SK-N-SH (cell line): ENCODE measurements around the gene USP31. TPM values are rescaled to one million over a fixed set of nuclear protein-coding genes. Genes with fewer than 3 reads are reported as not detected.

Experiments used
- CTCF ChIA-PET: fragments of 300-600, 350-600 bp; formaldehyde crosslinking; extraction: SDS; loops from one replicate; lab custom pipeline; 2021; lab: Yijun Ruan, JAX
- POLR2A ChIA-PET: fragments of 350-600 bp; sonication (Branson Sonifier 250); formaldehyde crosslinking; extraction: SDS; loops from one replicate; lab custom pipeline; 2020; ENCODE audit warnings: antibody characterized with exemption, inconsistent platforms; lab: Yijun Ruan, JAX
- DNase-seq: peaks from one replicate; pipeline ENCODE4 v3.0.0; 2012
- H2AFZ ChIP-seq: fragments of 200-600 bp; sonication (generic); 2 replicates; pipeline ENCODE4 v1.8.1; 2016; ENCODE audit warnings: antibody characterized with exemption, mild to moderate bottlenecking, low read depth
- H3F3A ChIP-seq: fragments of 200-600 bp; sonication (generic); replicated peaks from 2 replicates; pipeline ENCODE3; 2016; ENCODE audit warnings: antibody characterized with exemption, mild to moderate bottlenecking; ENCODE audit not compliant: insufficient read depth
- H3K27ac ChIP-seq, 2 experiments: fragments of 200-500 bp in 1 of 2; fragments of 200-600 bp in 1 of 2; sonication (Bioruptor generic) in 1 of 2; sonication (generic), shearing (Covaris generic) in 1 of 2; 2 replicates each; pipeline versions ENCODE4 v1.5.1 to v1.6.1; 2014 to 2016; ENCODE audit warnings: low read depth in 2 of 2, inconsistent platforms in 1 of 2, low read length in 1 of 2, mild to moderate bottlenecking in 1 of 2, mixed read lengths in 1 of 2
- H3K27me3 ChIP-seq: fragments of 200-600 bp; sonication (generic), shearing (Covaris generic); 2 replicates; pipeline ENCODE4 v1.6.1; 2016; ENCODE audit warnings: mixed run types; ENCODE audit not compliant: insufficient read depth
- H3K36me3 ChIP-seq, 2 experiments: fragments of 200-500 bp in 1 of 2; fragments of 200-600 bp in 1 of 2; sonication (Bioruptor generic) in 1 of 2; sonication (generic) in 1 of 2; replicated peaks in 1 of 2; 2 replicates each; pipeline versions ENCODE3 to v1.5.1; 2014 to 2016; ENCODE audit warnings: low read length in 1 of 2, mild to moderate bottlenecking in 1 of 2; ENCODE audit not compliant: insufficient read depth in 2 of 2, control insufficient read depth in 1 of 2
- H3K4me1 ChIP-seq, 2 experiments: fragments of 200-500 bp in 1 of 2; fragments of 200-600 bp in 1 of 2; sonication (Bioruptor generic) in 1 of 2; sonication (generic), shearing (Covaris generic) in 1 of 2; 2 replicates each; pipeline versions ENCODE4 v1.5.1 to v1.6.1; 2014 to 2016; ENCODE audit warnings: low read depth in 1 of 2, low read length in 1 of 2, mixed run types in 1 of 2; ENCODE audit not compliant: insufficient read depth in 2 of 2, control insufficient read depth in 1 of 2
- H3K4me2 ChIP-seq: fragments of 200-600 bp; sonication (generic), shearing (Covaris generic); 2 replicates; pipeline ENCODE4 v1.6.1; 2017; ENCODE audit warnings: mixed run types
- H3K4me3 ChIP-seq, 2 experiments: fragments of 200-500 bp in 1 of 2; fragments of 200-600 bp in 1 of 2; sonication (Bioruptor generic) in 1 of 2; sonication (generic), shearing (Covaris generic) in 1 of 2; 2 replicates each; pipeline versions ENCODE4 v1.5.1 to v1.8.1; 2014 to 2016; ENCODE audit warnings: low read depth in 2 of 2, inconsistent platforms in 1 of 2, low read length in 1 of 2, mild to moderate bottlenecking in 1 of 2, mixed read lengths in 1 of 2, moderate library complexity in 1 of 2
- H3K79me2 ChIP-seq: fragments of 200-600 bp; sonication (generic); 2 replicates; pipeline ENCODE4 v1.8.1; 2017; ENCODE audit warnings: mild to moderate bottlenecking; ENCODE audit not compliant: insufficient read depth
- H3K9ac ChIP-seq: fragments of 200-600 bp; sonication (generic); 2 replicates; pipeline ENCODE4 v1.6.1; 2017; ENCODE audit warnings: mixed run types
- H3K9me2 ChIP-seq: fragments of 200-600 bp; sonication (generic); 2 replicates; pipeline ENCODE4 v1.6.1; 2017; ENCODE audit warnings: mixed run types
- H3K9me3 ChIP-seq: fragments of 200-600 bp; sonication (generic); 2 replicates; pipeline ENCODE4 v1.6.1; 2017; ENCODE audit warnings: mixed run types, mild to moderate bottlenecking, moderate library complexity
- H4K20me1 ChIP-seq: fragments of 200-600 bp; sonication (generic); 2 replicates; pipeline ENCODE4 v1.6.1; 2017; ENCODE audit warnings: mild to moderate bottlenecking, mixed run types; ENCODE audit not compliant: insufficient read depth
- CHD2 ChIP-seq: fragments of 150-350 bp; IDR thresholded peaks from 2 replicates; pipeline ENCODE4 v1.6.1; 2018; ENCODE audit warnings: low read length; ENCODE audit not compliant: partially characterized antibody
- GABPA ChIP-seq: IDR thresholded peaks from 2 replicates; pipeline ENCODE4 v1.4.0; 2012; ENCODE audit warnings: low read depth, mild to moderate bottlenecking
- GATA2 ChIP-seq: sonication (generic); formaldehyde crosslinking; IDR thresholded peaks from 2 replicates; pipeline ENCODE4 v1.5.0; 2020; ENCODE audit warnings: mild to moderate bottlenecking, missing genetic modification reagents
- MEF2A ChIP-seq: IDR thresholded peaks from 2 replicates; pipeline ENCODE4 v1.4.0; 2012; ENCODE audit warnings: low read depth, borderline replicate concordance
- NRF1 ChIP-seq: IDR thresholded peaks from 2 replicates; pipeline ENCODE4 v1.6.1; 2012; ENCODE audit warnings: low read depth, mild to moderate bottlenecking, low read length
- RCOR1 ChIP-seq: fragments of 150-350 bp; IDR thresholded peaks from 2 replicates; pipeline ENCODE4 v1.6.1; 2017; ENCODE audit warnings: antibody characterized with exemption, low read length
- RFX5 ChIP-seq: IDR thresholded peaks from 2 replicates; pipeline ENCODE4 v1.6.1; 2012; ENCODE audit warnings: mild to moderate bottlenecking, improper control_type of control experiment, low read length
- RXRA ChIP-seq: IDR thresholded peaks from 2 replicates; pipeline ENCODE4 v1.4.0; 2012; ENCODE audit warnings: low read depth, mild to moderate bottlenecking, borderline replicate concordance
- SMC3 ChIP-seq: IDR thresholded peaks from 2 replicates; pipeline ENCODE4 v1.6.1; 2012; ENCODE audit warnings: low read depth, low read length, improper control_type of control experiment
- TCF12 ChIP-seq: IDR thresholded peaks from 2 replicates; pipeline ENCODE4 v1.4.0; 2012
- TEAD4 ChIP-seq: IDR thresholded peaks from 2 replicates; pipeline ENCODE4 v1.4.0; 2012; ENCODE audit warnings: mild to moderate bottlenecking, borderline replicate concordance; ENCODE audit not compliant: insufficient read depth
- WGBS: methylation state at CpG from one replicate; pipeline ENCODE4 v1.1.6; 2017; ENCODE audit warnings: low lambda C conversion rate; 5-methylcytosine and 5-hydroxymethylcytosine counted together
- polyA plus RNA-seq, 3 experiments: library from polyadenylated mRNA; depleted of rRNA; stranded (reverse); fragments of >200 nt; gene quantifications; 2 replicates each; pipeline ENCODE4 v1.2.3, GENCODE V29; 2012
- TF ChIP-seq, protein P1 (sequence below): fragments of 200-600 bp; sonication (generic); IDR thresholded peaks from 2 replicates; pipeline ENCODE4 v1.6.1; 2017; ENCODE audit warnings: antibody characterized with exemption, mild to moderate bottlenecking, moderate library complexity
- TF ChIP-seq, protein P2 (sequence below): fragments of 150-350 bp; IDR thresholded peaks from 2 replicates; pipeline ENCODE4 v1.6.1; 2016; ENCODE audit warnings: mild to moderate bottlenecking, low read depth, low read length
- TF ChIP-seq, protein P3 (sequence below): IDR thresholded peaks from 2 replicates; pipeline ENCODE4 v1.4.0; 2012; ENCODE audit warnings: low read depth, borderline replicate concordance
- TF ChIP-seq, protein P4 (sequence below): IDR thresholded peaks from 2 replicates; pipeline ENCODE4 v1.6.1; 2012; ENCODE audit warnings: mild to moderate bottlenecking, low read depth, low read length, moderate library complexity

The USP31 gene
- polyA plus RNA-seq, 1 of the 3 experiments (the other 2 are of a cell fraction) = 3.2 TPM

DNA sequence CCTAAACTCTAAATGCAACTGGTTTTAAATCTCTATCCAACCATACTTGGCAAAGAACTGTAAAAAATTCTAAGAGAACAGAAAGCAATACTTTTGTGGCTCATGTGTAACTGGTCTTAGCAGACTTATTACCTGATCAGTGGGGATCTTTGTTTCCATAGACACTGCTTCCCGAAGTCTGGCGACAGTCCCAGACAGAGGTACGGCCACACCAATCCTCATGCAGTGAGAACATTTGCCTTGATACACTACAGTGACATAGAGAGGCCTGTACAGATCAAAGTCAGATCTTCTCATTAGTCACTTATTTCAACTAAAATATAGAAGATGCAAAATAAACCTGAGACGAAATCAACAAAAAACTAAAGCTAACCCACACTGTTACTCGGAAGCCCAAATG lies 43.9 kb downstream of the USP31 start:
- Histone ChIP-seq H3K36me3 (peaks cover 29% of the 10 kb centered on the region in 2 experiments), H3K79me2 (peaks cover 25% of the 10 kb centered on the region), H3K4me1 (peaks cover 0 to 4% of the 10 kb centered on the region in 2 experiments; a peak in 1 of 4 replicates), H3K27me3 (no peaks in the 10 kb centered on the region), H4K20me1 (no peaks in the 10 kb centered on the region; the same call in 1 of the 2 replicates), H3K27ac (no peak overlapping the region), H3K9me2 (no peaks in the 10 kb centered on the region), H3K9me3 (no peaks in the 10 kb centered on the region), H3K4me3 (no peak overlapping the region), H3F3A (no peaks in the 10 kb centered on the region), H3K9ac (no peak overlapping the region), H2AFZ (no peak overlapping the region), H3K4me2 (no peak overlapping the region)
- TF ChIP-seq RCOR1 = no peak
- TF ChIP-seq RXRA = no peak
- TF ChIP-seq MEF2A = no peak
- TF ChIP-seq RFX5 = no peak
- no peak for TF ChIP-seq SMC3
- TF ChIP-seq NRF1 = no peak
- TF ChIP-seq TCF12 = no peak
- TF ChIP-seq, protein P1, sequence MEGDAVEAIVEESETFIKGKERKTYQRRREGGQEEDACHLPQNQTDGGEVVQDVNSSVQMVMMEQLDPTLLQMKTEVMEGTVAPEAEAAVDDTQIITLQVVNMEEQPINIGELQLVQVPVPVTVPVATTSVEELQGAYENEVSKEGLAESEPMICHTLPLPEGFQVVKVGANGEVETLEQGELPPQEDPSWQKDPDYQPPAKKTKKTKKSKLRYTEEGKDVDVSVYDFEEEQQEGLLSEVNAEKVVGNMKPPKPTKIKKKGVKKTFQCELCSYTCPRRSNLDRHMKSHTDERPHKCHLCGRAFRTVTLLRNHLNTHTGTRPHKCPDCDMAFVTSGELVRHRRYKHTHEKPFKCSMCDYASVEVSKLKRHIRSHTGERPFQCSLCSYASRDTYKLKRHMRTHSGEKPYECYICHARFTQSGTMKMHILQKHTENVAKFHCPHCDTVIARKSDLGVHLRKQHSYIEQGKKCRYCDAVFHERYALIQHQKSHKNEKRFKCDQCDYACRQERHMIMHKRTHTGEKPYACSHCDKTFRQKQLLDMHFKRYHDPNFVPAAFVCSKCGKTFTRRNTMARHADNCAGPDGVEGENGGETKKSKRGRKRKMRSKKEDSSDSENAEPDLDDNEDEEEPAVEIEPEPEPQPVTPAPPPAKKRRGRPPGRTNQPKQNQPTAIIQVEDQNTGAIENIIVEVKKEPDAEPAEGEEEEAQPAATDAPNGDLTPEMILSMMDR = no peak
- TF ChIP-seq, protein P2, sequence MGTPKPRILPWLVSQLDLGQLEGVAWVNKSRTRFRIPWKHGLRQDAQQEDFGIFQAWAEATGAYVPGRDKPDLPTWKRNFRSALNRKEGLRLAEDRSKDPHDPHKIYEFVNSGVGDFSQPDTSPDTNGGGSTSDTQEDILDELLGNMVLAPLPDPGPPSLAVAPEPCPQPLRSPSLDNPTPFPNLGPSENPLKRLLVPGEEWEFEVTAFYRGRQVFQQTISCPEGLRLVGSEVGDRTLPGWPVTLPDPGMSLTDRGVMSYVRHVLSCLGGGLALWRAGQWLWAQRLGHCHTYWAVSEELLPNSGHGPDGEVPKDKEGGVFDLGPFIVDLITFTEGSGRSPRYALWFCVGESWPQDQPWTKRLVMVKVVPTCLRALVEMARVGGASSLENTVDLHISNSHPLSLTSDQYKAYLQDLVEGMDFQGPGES = no peak
- no peak for TF ChIP-seq GATA2 (CRISPR knock-in tag)
- no peak for TF ChIP-seq TEAD4
- no peak for TF ChIP-seq GABPA
- ChIA-PET CTCF (interaction anchor here (0.7 kb wide), 1 partner anchor 330 kb away, joined by 3 read pairs; no protein-coding TSS in a partner anchor), POLR2A (no interaction called here)
- DNase-seq = no peak
- 85% methylated on average over 5 of the region's 5 CpGs for WGBS

DNA sequence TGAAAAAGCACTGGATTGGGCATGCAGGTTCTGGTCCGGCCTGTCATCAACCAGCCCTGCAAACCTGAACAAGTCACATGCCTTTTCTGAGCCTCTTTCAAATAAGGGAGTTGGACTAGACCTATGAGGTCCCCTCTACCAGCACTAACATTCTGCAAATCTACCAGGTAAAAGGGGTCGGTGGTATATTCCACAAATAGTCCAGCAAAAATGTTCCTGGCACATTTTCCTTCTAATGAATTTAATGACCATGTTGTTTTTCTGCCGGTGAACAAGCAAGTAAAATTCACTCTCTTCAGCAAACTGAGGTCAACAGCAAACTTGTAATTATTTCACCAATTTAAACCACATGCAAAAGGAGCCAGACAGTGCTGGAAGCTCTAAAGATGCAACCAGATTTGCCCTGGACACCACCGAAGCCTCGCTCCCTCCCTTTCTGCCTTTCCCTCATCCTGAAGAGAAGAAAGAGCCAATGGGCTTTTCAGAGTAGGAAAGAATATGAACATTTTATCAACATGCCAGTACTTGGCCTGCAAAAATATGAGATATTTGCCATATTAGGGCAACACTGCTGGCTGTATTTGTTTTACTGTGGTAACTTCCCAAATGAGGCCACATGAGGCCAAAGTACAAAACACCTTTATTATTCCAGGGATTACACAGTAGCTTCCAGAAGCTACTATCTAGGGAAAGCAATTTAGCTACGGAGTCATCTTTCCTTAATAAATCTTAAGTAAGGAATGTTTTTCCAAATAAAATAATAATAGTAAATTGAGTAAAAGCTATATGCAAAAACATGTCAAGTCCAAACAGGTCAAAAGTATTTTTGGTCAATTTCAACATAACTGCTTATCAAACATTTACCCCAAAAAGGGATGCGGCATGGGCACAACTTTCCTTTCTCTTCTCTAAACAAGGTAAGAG lies 45.0 kb downstream of the USP31 start:
- Histone ChIP-seq H3K4me1 (peaks cover 0 to 4% of the 10 kb centered on the region in 2 experiments; a peak in 1 of 4 replicates), H3F3A (no peaks in the 10 kb centered on the region), H3K9me3 (no peaks in the 10 kb centered on the region), H3K27me3 (no peaks in the 10 kb centered on the region), H2AFZ (no peak overlapping the region), H3K9ac (no peak overlapping the region), H3K36me3 (peaks cover 29 to 32% of the 10 kb centered on the region in 2 experiments), H3K9me2 (no peaks in the 10 kb centered on the region), H4K20me1 (no peaks in the 10 kb centered on the region), H3K4me3 (no peak overlapping the region), H3K79me2 (peaks cover 20% of the 10 kb centered on the region; the same call in 1 of the 2 replicates), H3K4me2 (no peak overlapping the region), H3K27ac (no peak overlapping the region; a peak in 1 of 4 replicates)
- no peak for DNase-seq
- WGBS = 96% methylated on average over 7 of the region's 7 CpGs
- POLR2A ChIA-PET = no interaction called here
- CTCF ChIA-PET = interaction anchor here (0.7 kb wide), 1 partner anchor 331 kb away, joined by 3 read pairs; no protein-coding TSS in a partner anchor
- TF ChIP-seq, protein P3, sequence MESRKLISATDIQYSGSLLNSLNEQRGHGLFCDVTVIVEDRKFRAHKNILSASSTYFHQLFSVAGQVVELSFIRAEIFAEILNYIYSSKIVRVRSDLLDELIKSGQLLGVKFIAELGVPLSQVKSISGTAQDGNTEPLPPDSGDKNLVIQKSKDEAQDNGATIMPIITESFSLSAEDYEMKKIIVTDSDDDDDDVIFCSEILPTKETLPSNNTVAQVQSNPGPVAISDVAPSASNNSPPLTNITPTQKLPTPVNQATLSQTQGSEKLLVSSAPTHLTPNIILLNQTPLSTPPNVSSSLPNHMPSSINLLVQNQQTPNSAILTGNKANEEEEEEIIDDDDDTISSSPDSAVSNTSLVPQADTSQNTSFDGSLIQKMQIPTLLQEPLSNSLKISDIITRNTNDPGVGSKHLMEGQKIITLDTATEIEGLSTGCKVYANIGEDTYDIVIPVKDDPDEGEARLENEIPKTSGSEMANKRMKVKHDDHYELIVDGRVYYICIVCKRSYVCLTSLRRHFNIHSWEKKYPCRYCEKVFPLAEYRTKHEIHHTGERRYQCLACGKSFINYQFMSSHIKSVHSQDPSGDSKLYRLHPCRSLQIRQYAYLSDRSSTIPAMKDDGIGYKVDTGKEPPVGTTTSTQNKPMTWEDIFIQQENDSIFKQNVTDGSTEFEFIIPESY = no peak
- TF ChIP-seq GATA2 (CRISPR knock-in tag) = no peak
- TF ChIP-seq, protein P4, sequence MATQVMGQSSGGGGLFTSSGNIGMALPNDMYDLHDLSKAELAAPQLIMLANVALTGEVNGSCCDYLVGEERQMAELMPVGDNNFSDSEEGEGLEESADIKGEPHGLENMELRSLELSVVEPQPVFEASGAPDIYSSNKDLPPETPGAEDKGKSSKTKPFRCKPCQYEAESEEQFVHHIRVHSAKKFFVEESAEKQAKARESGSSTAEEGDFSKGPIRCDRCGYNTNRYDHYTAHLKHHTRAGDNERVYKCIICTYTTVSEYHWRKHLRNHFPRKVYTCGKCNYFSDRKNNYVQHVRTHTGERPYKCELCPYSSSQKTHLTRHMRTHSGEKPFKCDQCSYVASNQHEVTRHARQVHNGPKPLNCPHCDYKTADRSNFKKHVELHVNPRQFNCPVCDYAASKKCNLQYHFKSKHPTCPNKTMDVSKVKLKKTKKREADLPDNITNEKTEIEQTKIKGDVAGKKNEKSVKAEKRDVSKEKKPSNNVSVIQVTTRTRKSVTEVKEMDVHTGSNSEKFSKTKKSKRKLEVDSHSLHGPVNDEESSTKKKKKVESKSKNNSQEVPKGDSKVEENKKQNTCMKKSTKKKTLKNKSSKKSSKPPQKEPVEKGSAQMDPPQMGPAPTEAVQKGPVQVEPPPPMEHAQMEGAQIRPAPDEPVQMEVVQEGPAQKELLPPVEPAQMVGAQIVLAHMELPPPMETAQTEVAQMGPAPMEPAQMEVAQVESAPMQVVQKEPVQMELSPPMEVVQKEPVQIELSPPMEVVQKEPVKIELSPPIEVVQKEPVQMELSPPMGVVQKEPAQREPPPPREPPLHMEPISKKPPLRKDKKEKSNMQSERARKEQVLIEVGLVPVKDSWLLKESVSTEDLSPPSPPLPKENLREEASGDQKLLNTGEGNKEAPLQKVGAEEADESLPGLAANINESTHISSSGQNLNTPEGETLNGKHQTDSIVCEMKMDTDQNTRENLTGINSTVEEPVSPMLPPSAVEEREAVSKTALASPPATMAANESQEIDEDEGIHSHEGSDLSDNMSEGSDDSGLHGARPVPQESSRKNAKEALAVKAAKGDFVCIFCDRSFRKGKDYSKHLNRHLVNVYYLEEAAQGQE = no peak
- TF ChIP-seq MEF2A = no peak
- no peak for TF ChIP-seq CHD2
- TF ChIP-seq, protein P2 = no peak
